Activated CD8-positive, alpha-beta memory T cell treated with anti-CD3 and anti-CD28 coated beads, Interleukin-2, amount 50 U/mL, for 24 hours (primary cell): ENCODE data around the gene SLC7A9.

Experiments used
- DNase-seq: peaks from one replicate; pipeline ENCODE4 v3.0.0-alpha.2; 2020; ENCODE audit errors: extremely low read depth

SLC7A9 gene

DNA sequence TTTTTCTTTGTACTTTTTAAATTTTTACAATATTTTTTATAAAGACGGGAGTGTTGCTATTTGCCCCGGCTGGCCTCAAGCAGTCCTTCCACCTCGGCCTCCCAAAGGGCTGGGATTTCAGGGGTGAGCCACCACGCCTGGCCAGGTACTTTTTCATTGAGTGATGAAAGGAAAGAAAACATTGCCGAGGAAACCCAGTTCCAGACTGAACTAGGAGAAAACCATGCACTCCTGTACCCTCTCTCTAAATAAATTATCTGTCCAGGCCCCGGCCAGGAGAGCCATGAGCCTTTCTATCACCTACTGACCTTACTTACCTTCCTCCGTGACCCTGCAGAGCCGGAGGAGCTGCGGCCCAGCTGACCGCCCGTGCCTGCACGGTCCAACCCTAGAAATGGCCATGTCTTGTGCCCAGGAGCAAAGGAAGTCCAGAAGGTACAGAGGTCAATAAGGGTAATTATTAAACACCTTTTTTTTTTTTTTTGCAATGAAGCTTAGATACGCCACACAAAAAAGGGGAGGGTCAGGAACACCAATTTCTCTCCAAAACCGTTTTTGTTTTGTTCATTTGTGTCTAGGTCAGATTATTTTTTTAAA is at the start of gene SLC7A9:
SLC7A9 (minus strand) TSS at position 399 of the 597 bp plus-strand sequence. CDS start 1,233 bp downstream, outside the sequence.
- DNase-seq: no peak

DNA sequence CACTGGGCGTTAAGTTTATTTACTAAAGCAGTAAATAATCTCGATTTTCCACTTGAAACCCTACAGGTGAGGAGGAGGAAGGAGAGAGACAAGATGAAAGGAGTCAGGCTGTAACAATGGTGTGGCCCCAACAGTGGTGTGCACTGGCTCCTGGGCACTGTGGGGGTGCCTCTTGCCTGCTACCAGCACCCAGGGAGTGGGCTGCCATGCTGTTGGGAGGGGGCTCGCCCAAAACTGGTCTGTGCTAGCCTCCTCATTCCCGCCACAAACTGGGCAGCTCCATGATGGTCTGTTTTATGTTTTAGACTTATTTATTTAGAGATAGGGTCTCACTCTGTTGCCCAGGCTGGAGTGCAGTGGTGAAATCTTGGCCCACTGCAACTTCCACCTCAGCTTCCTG is 49.8 kb upstream of the SLC7A9 start:
- DNase-seq: no peak

DNA sequence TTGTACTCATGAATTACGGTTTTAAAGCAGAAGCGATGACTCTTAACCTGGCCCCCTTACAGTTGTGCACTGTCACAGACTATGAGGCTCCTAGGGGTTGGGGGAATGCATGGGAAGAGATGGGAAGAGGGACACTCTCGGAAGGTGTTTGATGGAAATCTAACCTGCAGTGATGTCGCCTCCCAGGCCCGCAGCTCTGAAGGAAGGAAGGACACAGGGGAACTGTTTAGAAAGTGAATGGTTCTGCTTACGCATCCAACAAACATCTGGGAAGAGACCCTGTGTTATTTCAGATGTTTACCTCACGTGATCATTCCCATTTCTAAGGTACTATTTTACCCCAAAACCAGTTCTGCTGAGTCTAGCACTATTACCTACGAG is 48.0 kb upstream of the SLC7A9 start:
- DNase-seq: no peak

DNA sequence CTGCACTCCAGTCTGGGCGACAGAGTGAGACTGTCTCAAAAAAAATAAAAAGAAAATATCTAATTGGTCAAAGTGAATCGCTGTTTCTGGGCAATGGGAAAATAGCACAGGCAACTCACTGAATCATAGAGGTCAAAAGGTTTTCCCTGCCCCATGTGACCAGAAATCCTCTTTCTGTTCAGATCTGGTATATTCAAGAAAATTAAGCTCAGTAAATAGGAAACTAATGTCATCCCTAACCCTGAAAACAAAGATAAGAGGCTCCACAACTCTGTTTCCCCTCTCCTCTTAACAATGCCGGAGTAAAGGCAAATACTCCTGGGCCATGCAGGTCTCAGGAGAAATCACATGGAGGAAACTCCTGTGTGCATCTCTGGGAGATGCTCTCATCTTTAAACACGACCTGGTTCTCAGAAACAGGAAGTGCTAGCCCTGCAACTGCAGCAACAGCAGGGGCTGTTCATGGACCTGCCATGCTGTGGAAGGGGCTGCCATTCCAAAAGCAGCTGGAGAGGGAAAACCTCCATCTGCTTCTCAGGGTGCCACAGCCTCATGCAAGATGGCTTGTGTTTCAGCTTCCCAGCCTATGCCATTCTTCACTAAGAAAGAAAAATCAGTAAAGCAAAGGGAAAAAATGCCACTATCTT is 47.5 kb upstream of the SLC7A9 start:
- DNase-seq: no peak

DNA sequence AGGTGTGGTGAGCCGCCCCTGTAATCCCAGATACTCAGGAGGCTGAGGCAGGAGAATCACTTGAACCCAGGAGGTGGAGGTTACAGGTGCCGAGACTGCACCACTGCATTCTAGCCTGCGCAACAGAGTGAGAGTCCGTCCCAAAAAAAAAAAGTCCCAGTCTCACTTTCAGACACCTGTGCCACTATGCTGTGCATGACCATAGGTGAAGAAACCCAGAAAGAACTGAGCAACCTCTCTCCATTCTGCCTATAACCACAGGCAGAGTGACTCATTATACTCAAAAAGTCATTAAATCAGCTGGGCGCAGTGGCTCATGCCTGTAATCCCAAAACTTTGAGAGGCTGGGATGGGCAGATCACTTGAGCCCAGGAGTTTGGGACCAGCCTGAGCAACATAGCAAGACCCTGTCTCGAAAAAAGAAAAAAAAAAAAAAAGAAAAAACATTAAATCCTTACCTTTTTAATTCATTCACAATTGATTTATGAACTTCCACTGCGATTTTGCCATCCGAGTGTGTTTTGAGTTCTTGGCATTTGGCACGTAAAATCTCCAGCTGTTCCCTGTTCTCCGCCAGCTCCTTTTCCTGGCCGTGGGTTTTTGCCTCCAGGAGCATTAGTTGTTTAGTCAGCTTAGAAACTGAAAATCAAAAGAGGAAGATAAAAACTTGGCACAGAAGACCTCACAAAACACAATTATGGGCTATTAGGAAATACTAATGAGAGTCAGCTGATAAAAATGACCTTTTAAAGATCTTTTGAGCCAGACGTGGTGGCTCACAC is 45.5 kb upstream of the SLC7A9 start:
- DNase-seq: no peak

DNA sequence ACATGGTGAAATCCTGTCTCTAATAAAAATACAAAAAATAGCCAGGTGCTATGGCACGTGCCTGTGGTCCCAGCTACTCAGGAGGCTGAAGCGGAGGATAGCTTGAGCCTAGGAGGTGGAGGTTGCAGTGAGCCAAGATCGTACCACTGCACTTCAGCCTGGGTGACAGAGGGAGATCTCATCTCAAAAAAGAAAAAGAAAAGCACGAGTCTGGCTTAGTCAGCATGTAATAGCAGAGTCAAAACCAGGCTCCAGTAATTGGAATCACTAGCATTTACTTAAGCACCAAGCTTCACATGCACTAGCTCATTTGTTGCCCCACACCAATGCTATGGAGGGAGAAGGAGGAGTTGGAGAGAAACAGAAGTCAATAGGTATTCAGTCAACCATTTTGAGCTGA is 41.9 kb upstream of the SLC7A9 start:
- DNase-seq: no peak

DNA sequence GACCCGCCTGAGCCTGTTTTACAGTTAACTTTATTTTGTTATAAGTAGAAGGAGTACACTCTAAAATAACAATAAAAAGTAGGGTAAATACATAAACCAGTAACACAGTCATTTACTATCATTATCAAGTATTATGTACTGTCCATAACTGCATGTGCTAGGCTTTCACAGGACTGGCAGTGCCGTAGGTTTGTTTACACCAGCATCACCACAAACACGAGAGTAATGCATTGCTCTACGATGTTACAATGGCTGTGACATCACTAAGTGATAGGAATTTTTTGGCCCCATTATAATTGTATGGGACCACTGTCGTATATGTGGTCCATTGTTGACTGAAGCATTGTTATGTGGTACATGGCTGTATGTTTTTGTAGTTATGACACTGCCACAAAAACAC is 41.3 kb upstream of the SLC7A9 start:
- DNase-seq: no peak

DNA sequence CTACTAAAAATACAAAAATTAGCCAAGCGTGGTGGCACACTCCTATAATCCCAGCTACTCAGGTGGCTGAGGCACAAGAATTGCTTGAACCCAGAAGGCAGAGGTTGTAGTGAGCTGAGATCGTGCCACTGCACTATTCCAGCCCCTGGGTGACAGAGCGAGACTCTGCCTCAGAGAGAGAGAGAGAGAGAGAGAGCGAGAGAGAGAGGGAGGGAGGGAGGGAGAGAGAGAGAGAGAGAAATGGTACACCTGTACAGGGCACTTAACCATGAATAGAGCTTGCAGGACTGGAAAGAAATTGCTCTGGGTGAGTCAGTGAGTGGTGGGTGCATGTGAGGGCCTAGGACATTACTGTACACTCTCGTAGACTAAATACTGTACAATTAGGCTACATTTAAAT is 40.5 kb upstream of the SLC7A9 start:
- no peak for DNase-seq

DNA sequence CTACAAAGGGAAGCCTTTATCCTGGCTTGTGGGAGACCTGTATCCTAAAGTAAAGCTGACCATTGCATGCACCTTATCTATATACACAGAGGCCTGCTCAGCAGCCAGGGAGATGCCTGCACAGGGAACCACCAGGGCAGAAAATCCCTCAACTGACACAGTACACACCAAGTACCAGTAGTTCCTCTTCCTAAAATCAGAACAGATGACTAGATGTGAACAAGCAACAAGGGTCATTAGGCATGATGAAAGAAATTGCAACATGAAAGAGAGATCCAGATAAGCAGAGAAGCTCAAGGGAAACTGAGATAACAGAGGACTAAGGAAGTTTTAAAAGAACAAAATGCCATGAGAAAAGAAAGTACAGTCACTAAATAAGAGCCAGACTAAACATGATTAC is 39.7 kb upstream of the SLC7A9 start:
- DNase-seq: no peak

DNA sequence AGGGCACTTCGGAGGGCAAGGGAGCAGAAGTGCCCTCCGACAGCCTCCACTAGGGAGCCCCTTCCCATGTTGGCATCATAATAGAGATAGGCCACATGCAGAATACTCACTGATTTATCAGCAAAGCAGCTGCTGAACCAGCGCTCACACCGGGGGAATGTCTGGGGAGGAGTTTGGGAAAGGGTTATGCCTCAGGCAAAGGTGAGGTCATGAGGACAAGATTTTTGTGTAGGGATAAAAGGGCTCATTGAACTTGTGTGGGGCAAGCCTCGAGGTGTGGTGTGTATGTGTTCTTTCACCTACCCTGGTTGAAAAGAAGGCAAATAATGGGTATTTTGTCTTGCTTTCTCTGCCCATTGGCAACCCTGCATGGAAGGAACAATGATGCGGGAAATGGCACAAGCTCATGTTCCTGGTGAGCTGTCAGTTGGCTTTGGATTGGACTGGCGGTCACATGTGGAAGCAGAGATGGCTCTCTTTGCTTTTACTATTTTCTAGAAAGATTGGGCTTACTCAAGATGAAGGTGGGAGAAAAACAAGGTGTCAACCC is 39.1 kb upstream of the SLC7A9 start:
- no peak for DNase-seq

DNA sequence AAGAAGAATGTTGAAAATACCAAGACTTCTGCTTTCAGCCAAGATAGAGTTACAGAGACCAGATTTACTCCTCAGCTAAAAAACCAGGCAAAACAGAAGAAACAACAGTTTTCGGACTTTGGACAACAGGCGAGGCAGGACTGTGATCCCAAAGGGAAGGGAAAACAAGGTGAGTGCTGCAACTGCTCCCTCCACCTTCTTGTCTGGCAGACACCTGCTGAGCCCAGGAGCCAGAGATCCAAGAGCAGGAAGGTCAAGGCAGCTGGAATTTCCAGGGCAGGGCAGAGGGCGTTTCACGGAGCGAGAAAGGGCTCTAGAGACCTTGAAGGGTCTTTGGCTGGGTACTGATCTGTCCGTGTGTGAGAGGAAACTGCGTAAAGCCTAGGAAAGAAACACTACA is 32.9 kb upstream of the SLC7A9 start:
- no peak for DNase-seq

DNA sequence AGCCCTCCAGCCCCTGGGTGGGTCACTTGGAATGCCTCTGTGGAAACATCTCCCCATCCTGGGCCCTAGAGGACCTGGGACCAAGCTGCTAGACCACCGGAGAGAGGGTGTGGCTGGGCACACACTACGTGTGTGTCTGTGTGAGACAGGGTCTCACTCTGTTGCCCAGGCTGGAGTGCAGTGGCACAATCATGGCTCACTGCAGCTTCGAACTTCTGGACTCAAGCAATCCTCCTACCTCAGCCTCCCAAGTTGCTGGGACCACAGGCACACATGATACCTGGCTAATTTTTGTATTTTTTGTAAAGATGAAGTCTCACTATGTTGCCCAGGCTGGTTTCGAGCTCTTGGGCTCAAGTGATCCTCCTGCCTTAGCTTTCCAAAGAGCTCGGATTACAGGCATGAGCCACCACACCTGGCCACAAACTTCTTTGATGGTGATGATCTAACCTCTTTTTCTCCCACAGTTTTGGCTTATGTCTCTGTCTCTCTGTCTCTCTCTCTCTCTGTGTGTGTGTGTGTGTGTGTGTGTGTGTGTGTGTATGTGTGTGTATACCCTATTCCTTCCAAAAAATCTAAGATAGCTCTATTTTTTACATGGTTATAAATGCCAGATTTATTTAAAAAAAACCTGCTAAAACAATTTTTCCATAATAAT is 32.1 kb upstream of the SLC7A9 start:
- no peak for DNase-seq

DNA sequence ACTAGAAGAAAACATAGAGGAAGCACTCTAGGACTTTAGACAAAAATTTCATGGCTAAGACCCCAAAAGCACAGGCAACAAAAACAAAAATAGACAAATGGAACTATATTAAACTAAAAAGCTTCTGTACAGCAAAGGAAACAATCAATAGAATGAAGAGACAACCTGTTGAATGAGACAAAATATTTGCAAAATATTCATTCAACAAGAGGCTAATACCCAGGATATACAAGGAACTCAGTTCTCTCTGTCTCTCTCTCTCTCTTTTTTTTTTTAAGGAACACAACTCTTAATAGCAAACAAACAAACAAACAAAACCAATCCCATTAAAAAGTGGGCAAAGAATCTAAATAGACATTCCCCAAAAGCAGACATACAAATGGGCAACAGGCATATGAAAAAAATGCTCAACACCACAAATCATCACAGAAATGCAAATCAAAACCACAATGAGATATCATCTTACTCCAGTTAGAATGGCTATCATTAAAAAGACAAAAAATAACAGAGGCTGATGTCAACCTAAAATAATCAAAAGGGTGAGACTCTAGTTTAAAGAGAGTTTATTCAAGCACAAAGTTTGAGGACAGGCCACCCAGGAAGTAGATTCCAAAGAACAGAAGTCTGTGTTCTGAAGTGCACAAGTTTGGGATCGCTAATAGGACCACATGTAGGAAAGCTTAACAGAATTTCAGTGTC is 27.1 kb upstream of the SLC7A9 start:
- no peak for DNase-seq

DNA sequence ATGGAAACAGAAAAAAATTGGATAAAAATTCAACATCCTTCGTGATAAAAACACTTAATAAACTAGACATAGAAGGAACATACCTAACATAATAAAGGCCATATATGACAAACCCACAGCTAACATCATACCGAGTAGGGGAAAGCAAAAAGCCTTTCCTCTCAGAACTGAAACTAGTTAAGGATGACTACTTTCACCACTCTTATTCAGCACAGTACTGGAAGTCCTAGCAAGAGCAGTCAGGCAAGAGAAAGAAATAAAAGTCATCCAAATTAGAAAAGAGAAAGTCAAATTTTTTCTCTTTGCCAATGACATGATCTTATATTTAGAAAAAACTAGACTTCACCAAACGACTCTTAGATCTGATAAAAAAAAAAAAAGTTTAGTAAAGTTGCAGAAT is 25.8 kb upstream of the SLC7A9 start:
- DNase-seq: no peak

DNA sequence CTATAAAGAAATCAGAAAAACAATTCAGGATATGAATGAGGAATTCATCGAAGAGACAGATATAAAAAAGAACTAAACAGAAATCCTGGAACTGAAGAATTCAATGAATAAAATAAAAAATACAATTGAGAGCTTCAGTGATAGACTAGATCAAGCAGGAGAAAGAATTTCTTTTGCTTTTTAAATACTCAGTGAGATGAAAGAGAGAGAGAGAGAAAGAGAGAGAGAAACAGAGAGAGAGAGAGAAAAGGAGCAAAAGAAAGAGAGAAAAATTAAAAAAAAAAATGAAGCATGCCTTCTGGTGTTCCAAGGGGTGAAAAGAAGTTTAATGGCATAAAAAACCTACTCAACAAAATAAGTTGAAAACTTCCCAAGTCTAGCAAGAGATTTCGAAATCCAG is 22.0 kb upstream of the SLC7A9 start:
- DNase-seq: no peak

DNA sequence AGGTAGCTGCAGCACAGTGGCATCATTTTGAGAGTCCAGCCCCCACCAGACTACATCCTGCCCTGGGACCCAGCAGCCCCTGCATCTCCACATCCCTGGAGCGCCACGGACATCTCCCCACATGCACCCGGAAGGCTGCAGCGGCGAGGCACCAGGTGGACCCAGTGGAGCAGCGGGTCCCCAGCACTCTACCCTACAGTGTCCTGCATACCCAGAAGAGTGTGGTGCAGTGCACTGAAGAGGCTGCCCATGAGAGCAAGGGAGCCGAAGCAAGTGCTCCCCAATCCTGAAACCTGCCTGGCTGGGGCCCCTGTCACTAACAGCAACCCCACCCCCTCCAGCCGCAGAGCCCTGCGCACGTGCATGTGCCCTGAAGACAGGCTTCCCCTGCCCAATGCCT is 21.3 kb upstream of the SLC7A9 start:
- no peak for DNase-seq

DNA sequence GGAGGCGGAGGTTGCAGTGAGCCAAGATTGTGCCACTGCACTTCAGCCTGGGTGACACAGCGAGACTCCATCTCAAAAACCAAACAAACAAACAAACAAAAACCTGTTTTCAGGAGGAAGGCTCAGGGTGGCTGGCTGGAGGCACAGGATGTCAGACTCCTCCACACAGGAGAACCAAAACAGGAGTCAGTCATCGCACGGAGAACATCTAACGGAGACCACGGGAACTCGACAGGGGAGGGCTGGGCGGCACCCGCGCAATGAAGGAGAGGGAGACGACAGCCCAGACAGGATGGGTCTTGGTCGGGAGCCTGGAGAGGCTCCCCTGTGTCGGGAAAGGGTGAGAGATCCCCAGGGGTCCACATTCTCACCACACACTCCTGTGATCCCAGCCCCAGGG is 20.8 kb upstream of the SLC7A9 start:
- DNase-seq: no peak

DNA sequence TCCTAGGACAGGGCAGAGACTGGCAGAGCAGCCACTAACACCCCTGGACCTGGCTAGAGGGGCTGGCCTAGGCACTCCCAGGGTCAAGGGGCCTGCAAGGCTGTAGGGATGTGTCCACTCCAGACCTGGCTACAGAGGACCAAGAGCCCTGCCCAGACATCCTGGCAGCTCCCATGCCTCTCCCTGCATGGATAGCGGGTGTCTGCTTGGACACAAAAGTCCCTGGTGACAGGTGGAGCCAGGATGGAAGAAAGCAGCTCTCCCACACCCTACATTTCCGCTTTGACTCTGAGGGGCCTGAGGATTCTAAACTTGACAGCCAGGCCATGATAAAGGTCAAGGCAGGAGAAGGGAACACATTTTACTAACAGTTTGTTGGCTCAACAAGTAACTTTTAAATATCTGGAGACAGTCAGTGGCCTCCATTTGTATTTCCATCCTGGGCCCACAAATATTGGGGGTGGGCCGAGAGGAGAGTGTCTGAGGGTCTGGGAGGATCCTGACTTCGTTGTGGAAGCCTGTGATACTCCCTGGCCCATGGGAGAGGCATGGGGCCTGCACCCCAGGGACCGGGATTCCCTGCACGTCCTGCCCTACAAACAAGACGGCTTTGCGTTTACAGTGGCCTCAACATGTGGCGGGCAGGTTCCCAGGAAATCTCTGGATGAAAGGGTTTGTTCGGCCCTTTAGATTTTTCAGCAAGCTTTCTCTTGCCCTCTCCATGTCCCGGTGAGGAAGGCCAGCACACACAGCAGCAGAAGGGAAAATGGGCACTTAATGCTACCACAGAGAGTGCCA is 19.8 kb upstream of the SLC7A9 start:
- DNase-seq: no peak

DNA sequence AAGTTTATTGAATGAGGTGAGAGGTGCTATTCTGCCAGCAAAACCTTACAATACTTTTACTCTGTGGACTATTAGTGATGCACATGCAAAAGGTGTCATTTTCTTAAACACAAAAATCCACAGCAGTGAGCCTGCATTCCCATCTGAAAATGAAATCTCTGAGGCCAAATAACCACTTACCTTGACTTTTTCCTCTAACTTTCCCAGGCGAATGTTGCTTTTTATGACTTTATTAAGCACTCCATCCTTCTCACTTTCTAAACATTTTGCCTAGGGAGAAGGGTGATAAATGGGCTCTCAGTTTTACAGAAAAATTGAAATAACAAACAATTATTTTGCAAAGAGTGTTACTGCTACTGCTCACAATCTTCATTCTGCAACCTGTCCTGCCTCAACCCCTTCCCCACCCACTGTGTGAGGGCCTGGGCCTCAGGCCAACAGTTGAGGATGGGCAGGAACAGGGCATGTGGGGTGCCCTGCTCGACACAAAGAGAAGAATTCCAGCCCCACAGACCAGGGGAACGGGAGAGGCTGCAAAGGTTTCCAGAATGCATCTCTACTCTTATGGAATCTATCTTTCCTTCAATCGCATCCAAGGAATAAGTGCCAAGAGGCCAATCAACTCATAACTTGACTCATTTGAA is 18.1 kb upstream of the SLC7A9 start:
- DNase-seq: no peak

DNA sequence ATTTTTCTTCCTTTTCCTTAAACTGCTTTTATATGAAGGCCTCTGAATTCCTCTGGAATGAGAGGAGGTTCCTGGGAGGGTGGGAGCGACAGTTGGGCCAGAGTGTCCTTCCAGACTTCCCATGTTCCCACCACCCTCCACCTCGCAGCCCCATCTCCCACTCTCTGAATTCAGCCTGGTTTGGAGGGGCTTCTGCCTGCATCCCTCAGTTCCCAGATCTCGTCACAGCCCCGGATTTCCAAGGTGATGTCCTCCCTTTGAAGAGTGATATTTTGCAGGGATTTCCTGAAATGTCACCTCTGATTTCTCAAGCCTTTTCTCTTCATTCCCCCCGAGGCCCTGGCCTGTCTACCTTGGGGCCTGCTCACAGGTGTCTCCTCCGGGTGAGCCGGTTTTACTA is 16.7 kb upstream of the SLC7A9 start:
- no peak for DNase-seq
